ENCODE data around the gene IPCEF1.
A peak's percentile ranks its signal among the peaks of the same experiment; 100 is the strongest.

The IPCEF1 gene

GRCh38 chr6:154377726-154378125 lies 21.1 kb upstream of the IPCEF1 start:
- H3K27ac ChIP-seq, result no peak overlapping the region
- DNase-seq (ENCODE audit: low read depth, low spot score), result no peak

GRCh38 chr6:154373971-154374370 lies 17.4 kb upstream of the IPCEF1 start:
- H3K27ac ChIP-seq, result no peak overlapping the region
- DNase-seq (ENCODE audit: low read depth, low spot score), result no peak

DNA sequence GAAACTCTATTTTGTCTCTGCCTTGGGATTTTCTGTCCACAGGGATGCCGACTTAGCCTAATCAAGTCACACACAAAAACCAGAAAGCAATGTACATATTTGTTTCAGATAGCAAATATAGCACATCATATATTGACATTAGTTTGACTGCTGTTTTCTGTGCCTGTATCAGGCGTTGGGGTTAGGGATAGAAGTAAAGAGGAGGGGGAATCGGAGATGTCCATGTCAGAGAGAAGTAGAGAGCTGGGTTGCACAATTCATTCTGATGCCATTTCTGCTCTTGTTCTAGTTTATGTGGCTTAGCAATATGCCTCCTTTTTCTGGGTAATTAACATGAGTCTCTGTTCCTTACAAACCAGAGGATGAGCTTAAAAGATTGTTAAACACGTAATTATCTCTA lies 14.7 kb upstream of the IPCEF1 start:
- DNase-seq (ENCODE audit: low read depth, low spot score), result no peak
- no peak overlapping the region for H3K27ac ChIP-seq

DNA sequence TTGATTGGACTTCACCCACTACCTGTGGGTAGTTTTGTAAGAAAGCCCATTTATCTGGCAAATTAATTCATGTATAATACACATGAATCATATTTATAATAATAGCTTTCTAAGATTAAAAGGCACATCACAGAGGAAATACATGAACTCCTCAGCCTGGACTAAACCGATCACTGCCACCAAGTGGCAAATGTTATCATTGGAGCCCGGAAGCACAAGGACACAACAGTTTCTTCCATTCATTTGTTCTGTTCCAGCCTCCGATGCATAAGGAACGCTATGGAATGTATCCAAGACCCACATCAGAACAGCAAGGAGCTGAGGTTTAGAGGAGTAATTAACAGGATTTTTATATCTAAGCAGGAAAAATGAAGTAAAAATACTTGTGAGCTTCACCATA lies 13.9 kb upstream of the IPCEF1 start:
- DNase-seq (ENCODE audit: low read depth, low spot score), result no peak
- no peak overlapping the region for H3K27ac ChIP-seq

DNA sequence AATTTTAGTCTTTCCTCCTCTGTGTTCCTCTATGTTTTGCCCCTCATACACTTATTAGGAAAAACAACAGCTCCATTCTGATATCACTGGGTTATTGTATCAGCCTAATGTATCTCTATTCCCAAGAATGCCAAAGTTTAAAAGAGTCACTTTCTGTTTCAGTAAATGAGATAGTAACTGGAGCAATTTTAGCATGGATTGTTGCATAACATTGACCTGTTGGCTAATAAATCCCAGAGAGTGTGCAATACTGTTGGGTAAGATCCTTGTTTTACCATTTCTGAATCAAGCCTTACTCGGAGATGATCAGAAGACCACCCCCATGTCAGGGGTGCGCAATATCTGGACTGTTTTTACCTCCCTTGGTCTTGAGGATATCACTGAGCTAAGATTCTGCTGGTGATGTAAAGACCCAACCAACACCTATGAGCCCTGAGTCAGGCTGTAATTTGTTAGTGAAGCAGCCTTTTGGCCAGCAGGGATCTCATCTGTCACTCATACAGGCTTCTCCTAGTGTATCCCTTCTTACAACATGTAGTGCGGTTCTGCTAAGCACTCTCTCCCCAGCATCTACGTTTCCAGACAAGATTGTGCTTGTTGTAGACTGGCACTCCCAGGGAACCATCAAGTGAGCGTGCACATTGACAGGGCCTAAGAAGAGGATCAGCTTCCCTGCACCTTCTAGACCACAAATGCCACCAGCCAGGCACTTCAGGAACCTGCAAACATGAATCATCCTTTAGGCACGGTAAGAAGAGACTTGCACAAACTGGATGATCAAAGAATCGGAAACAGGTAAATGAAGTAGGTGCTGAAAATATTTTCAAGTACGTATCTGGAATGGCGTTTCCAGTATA lies 11.5 kb upstream of the IPCEF1 start:
- DNase-seq (ENCODE audit: low read depth, low spot score), result peak; percentile 98
- H3K27ac ChIP-seq, result peak overlapping the region; percentile 70

DNA sequence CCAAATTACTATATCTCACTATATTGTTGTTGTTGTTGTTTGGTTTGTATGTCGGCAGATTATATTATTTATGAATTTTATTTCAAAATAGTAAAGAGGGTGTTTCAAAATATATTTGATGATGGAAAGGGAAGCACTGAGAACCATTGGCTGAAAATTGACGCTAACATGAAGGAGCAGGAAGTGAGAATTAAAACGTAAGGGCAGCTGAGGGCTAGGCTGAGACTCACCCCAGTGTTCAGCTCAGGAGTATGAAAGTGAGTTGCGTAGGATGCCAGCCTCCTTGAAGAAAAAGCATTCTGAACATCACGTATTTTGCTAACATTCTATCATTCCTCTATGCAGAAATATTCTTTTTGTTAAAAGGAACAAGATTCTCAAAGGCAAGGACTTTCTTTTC lies 10.7 kb upstream of the IPCEF1 start:
- no peak for DNase-seq (ENCODE audit: low read depth, low spot score)
- peak overlapping the region; percentile 70 for H3K27ac ChIP-seq

DNA sequence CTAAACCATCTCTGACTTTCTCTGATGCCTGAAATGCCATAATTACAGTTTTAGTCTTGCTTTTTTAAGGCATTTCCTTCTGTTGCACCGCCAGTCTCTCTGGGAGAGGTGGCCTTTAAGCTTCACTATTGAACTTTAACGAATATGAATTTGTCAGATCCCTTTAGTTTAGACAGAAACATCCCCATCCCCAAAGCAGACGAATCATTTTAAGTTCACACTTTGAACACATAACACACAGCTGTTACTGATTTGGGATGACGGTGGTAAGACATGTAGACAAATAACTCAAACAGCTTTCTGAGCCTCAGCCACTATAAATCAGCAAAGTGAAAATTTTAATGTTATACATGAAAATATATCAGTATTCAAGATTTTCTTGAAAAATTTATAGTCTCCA lies 7.2 kb upstream of the IPCEF1 start:
- no peak for DNase-seq (ENCODE audit: low read depth, low spot score)
- no peak overlapping the region for H3K27ac ChIP-seq

GRCh38 chr6:154361476-154361875 lies 4.9 kb upstream of the IPCEF1 start:
- DNase-seq (ENCODE audit: low read depth, low spot score), result no peak
- no peak overlapping the region for H3K27ac ChIP-seq

GRCh38 chr6:154360476-154360875 lies 3.9 kb upstream of the IPCEF1 start:
- H3K27ac ChIP-seq, result no peak overlapping the region

GRCh38 chr6:154359679-154360078 lies 3.1 kb upstream of the IPCEF1 start:
- DNase-seq (ENCODE audit: low read depth, low spot score), result no peak
- H3K27ac ChIP-seq, result no peak overlapping the region

More at GRCh38 chr6:154360476-154360875, 3.9 kb upstream of the IPCEF1 start:
- DNase-seq (ENCODE audit: low read depth, low spot score), result no peak

DNA sequence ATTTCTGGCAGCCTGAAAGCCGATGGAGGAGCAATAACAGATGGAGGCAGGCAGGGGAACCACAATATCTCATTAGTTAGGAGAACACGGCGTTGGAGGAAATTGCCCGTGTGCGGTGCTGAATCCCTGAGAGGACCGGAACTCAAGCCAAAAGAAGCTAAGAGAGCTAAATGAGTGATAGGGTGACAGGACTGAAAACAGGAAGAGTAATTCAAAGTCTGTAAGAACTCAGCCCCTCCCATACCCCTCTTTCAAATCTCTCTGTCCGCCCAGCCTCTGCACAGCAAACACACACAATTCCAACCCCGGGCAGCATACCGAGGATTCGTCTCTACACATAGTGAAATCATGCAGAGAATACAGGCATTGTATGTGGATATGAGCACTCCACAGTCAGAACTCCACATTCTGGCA lies 2.6 kb upstream of the IPCEF1 start:
- H3K27ac ChIP-seq, result no peak overlapping the region
- no peak for DNase-seq (ENCODE audit: low read depth, low spot score)

GRCh38 chr6:154358019-154358545 lies 1.5 kb upstream of the IPCEF1 start:
- no peak overlapping the region for H3K27ac ChIP-seq
- DNase-seq (ENCODE audit: low read depth, low spot score), result no peak

GRCh38 chr6:154356113-154356512 lies 490 bp downstream of the IPCEF1 start:
- H3K27ac ChIP-seq, result no peak overlapping the region
- DNase-seq (ENCODE audit: low read depth, low spot score), result no peak

- DNase-seq (ENCODE audit: low read depth, low spot score), result no peak
- no peak overlapping the region for H3K27ac ChIP-seq
Observed at GRCh38 chr6:154354265-154354777, 2.3 kb downstream of the IPCEF1 start.

DNA sequence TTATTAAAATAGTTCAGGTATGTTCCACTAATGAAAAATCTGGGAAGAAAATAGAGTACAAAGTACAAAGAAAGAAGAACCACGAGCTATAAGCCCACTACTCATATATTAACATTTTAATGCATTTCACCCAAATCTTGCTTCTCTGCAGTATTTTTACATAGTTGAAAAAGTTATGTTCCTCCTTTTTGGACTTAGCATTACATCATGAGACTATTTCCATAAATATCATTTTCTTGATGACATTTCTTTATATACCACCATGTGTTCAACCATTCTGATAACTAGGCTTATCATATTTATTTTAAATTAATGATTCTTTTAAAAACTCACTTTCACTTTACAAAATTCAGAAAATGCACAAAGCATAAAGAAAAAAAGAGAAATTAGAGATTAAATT lies 3.0 kb downstream of the IPCEF1 start:
- no peak for DNase-seq (ENCODE audit: low read depth, low spot score)
- H3K27ac ChIP-seq, result no peak overlapping the region

DNA sequence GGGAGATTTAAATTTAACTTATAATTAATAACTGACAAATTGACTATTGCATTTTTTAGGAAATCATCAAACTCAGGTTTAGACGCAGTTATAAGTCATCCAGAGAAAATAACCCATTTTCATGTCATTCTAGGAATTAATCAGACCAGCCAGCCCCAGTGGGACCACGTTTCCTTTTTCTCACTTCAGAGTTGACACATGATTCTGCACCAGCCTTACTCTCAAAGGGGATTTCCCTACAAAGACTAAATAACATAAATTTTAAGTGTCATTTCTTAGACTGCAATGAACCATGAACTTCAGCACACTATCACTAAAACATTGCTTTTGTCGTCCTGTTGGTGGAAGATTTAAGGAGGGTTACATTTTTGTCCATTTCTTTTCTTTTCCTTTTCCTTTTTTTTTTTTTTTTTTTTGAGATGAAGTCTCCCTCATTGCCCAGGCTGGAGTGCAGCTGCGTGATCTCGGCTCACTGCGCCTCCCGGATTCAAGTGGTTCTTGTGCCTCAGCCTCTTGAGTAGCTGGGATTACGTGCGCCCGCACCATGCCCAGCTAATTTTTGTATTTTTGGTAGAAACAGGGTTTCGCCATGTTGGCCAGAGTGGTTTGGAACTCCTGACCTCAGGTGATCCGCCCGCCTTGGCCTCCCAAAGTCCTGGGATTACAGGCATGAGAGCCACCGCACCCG lies 3.6 kb downstream of the IPCEF1 start:
- H3K27ac ChIP-seq, result no peak overlapping the region
- no peak for DNase-seq (ENCODE audit: low read depth, low spot score)

DNA sequence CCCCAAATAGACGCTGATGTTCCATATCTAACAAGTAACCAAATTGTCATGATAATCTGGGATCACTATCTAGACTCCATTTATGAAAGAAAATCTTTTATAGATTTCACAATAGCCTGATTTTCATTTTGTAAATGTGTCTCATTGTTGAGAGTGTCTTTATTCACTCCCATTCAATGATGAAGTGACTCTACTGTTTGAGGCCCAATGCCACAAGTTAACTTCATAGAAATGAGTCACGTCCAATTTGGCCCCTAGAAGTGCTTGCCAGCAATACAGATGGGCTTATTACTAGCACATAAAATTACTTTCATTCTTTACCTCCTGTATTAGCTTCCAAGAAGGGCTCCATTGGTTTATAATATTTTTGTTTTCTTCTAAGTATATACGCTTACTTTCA lies 6.3 kb downstream of the IPCEF1 start:
- H3K27ac ChIP-seq, result no peak overlapping the region
- no peak for DNase-seq (ENCODE audit: low read depth, low spot score)

- DNase-seq (ENCODE audit: low read depth, low spot score), result no peak
- H3K27ac ChIP-seq, result no peak overlapping the region
Observed at GRCh38 chr6:154347981-154348380, 8.6 kb downstream of the IPCEF1 start.

DNA sequence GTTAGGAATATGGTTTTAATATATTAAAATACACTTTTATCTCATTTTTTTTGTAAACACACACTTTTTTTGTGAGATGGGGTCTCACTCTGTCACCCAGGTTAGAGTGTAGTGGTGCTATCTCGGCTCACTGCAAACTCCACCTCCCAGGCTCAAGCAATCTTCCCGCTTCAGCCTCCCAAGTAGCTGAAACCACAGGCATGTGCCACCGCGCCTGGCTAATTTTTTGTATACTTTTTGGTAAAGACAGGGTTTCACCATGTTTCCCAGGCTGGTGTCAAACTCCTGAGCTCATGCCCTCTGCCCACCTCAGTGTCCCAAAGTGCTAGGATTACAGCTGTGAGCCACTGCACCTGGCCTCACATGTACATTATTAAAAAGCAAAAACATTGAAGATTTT lies 10.8 kb downstream of the IPCEF1 start:
- no peak for DNase-seq (ENCODE audit: low read depth, low spot score)

DNA sequence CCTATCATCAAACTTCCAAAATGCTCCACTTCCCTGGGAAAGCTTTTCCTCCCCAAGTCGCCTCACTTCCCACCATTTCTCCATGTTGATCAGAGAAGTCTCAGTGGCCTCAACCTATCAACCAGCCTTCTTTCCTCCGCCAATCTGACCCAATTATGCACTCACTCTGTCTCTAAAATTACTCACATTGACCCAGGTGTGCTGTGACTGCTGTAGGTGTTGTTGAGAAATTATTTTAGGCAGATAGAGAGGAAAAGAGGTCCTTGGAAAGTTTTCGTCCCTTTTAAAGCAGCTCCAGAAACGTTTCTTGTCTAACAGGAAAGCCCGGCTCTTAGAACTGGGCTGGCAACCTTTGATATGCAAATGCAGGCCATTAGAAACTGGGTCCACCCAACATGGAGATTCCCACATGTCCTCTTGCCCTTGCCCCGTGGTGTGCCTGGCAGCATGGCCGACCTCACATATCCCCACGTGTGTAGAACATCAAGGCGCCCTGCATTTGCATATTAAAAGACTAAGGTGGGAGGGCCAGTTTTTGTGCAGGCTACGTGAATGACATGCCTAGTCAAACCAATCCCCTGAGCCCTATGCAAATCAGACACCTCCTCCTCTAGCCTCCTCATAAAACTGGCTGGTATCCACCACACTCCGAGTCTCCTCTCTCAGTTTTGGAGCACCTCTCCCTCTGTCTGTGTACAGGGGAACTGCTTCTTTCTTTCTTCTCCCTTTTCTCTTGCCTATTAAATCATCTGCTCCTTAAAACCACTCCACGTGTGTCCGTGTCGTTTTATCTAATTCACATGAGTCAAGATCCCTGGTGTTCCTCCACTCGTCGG lies 12.9 kb downstream of the IPCEF1 start:
- peak; percentile 72 for DNase-seq (ENCODE audit: low read depth, low spot score)
- H3K27ac ChIP-seq, result peak overlapping the region; percentile 40

More for the DNA sequence above, 10.8 kb downstream of the IPCEF1 start:
- no peak overlapping the region for H3K27ac ChIP-seq

Measured in epithelial cell of prostate (primary cell).